Measurements from ENCODE around the gene CSTB. TPM values are rescaled to one million over a fixed set of nuclear protein-coding genes. Genes with fewer than 3 reads are reported as not detected.

Gene CSTB
- total and polyA plus RNA-seq, 2 donors (not counting 3 experiments of a cell fraction or from before 2014, with no cell fraction given) = 65.8 to 83.7 TPM

- DNase-seq (ENCODE audit: low read depth, low spot score) (no peak), FAIRE-seq (no peak)
- intact Hi-C loops (cut with micrococcal nuclease) = loop anchor here (10.0 kb wide), 1 partner anchor 105 kb away; no protein-coding TSS in a partner anchor
- H4K20me1 ChIP-seq (replicated peaks; ENCODE audit: control insufficient read depth, extremely low read depth, insufficient read depth, low read length) = no peaks in the 10 kb centered on the region
- H3K4me2 ChIP-seq (ENCODE audit: insufficient read depth, low read length) = no peak overlapping the region
- H3K27me3 ChIP-seq (ENCODE audit: control insufficient read depth in 2 of 2, insufficient read depth in 2 of 2, low read length in 2 of 2) = no peaks in the 10 kb centered on the region
- peaks cover 3 to 10% of the 10 kb centered on the region in 2 experiments for H3K36me3 ChIP-seq (ENCODE audit: control insufficient read depth in 2 of 2, extremely low read depth in 1 of 2, insufficient read depth in 2 of 2, low read length in 2 of 2)
- TF ChIP-seq CTCF (IDR thresholded peaks at IDR 0.05; ENCODE audit: extremely low read depth in 1 of 2, insufficient read depth in 1 of 2, low read depth in 1 of 2, low read length in 2 of 2) = no peak
- no peak for TF ChIP-seq GATA2 (IDR thresholded peaks at IDR 0.05; ENCODE audit: insufficient read depth, insufficient read length, low read depth, low read length)
- no peak for TF ChIP-seq FOS (IDR thresholded peaks at IDR 0.05; ENCODE audit: borderline replicate concordance, insufficient read depth, low read length)
- no peak for TF ChIP-seq EZH2 (IDR thresholded peaks at IDR 0.05; ENCODE audit: borderline replicate concordance, low read depth, low read length, severe bottlenecking)
- TF ChIP-seq MAX (IDR thresholded peaks at IDR 0.05; ENCODE audit: insufficient read depth, insufficient read length) = no peak
- peaks cover 9% of the 10 kb centered on the region for H3K79me2 ChIP-seq (ENCODE audit: control insufficient read depth, insufficient read depth, low read length)
- H3K9me1 ChIP-seq (replicated peaks; ENCODE audit: control insufficient read depth, extremely low read depth, insufficient read depth, low read length) = no peaks in the 10 kb centered on the region
- POLR2A ChIA-PET = no interaction called here
- BruUV-seq (replicated peaks) = no TSS peak
- no peak overlapping the region for H2AFZ ChIP-seq (ENCODE audit: low read depth, low read length)
- dilution Hi-C loops (cut with MboI; ENCODE audit: extremely low pct_ligation_motif_present, low sequenced_read_pairs) = no loop called here
- H3K9ac ChIP-seq (replicated peaks; ENCODE audit: extremely low read depth, insufficient read depth, low read length) = no peak overlapping the region
- CTCF ChIA-PET = interaction anchor here (0.9 kb wide), 1 partner anchor 19 kb away, joined by 3 read pairs; no protein-coding TSS in a partner anchor
- H3K4me3 ChIP-seq (replicated peaks in 1 of 3; ENCODE audit: insufficient read depth in 1 of 3, low read depth in 1 of 3, low read length in 3 of 3) = no peak overlapping the region
- no peaks in the 10 kb centered on the region for H3K9me3 ChIP-seq (replicated peaks; ENCODE audit: control insufficient read depth, insufficient read depth, low read length)
- H3K27ac ChIP-seq (ENCODE audit: insufficient read depth, low read depth, low read length) = no peak overlapping the region
- peaks cover 12% of the 10 kb centered on the region for H3K4me1 ChIP-seq (ENCODE audit: control insufficient read depth, extremely low read depth, insufficient read depth, low read length)
Observed at GRCh38 chr21:43770066-43770655, 5.9 kb downstream of the CSTB start.
